H1 (cell line): ENCODE results near the gene COG3.

ENCODE experiments used
- CHD2 ChIP-seq: IDR thresholded peaks from 2 replicates; pipeline ENCODE4 v1.6.1; 2012; ENCODE audit warnings: low read length, improper control_type of control experiment
- EP300 ChIP-seq, 2 experiments: IDR thresholded peaks; 1 replicate in 1 of 2; 2 replicates in 1 of 2; pipeline ENCODE4 v1.6.1; 2011 to 2012; ENCODE audit warnings: low read depth in 2 of 2, low read length in 2 of 2, mild to moderate bottlenecking in 2 of 2, borderline replicate concordance in 1 of 2, inconsistent platforms in 1 of 2, moderate library complexity in 1 of 2
- SIN3A ChIP-seq, 2 experiments: IDR thresholded peaks in 1 of 2; conservative IDR thresholded peaks in 1 of 2; 2 replicates each; pipeline ENCODE4 v1.6.1; 2011 to 2012; ENCODE audit warnings: low read length in 2 of 2, improper control_type of control experiment in 1 of 2, low read depth in 1 of 2, mild to moderate bottlenecking in 1 of 2
- ZNF274 ChIP-seq: IDR thresholded peaks from 2 replicates; pipeline ENCODE4 v1.7.0; 2012; ENCODE audit warnings: low read length, borderline replicate concordance; ENCODE audit errors: extremely low read depth
- TF ChIP-seq, protein P1 (sequence below), 3 experiments: IDR thresholded peaks; 1 replicate in 2 of 3; 2 replicates in 1 of 3; pipeline versions ENCODE4 v1.5.1 to v1.6.1; 2011; ENCODE audit warnings: low read length in 3 of 3, mild to moderate bottlenecking in 3 of 3, inconsistent platforms in 2 of 3, low read depth in 1 of 3, moderate library complexity in 1 of 3; ENCODE audit not compliant: insufficient read depth in 1 of 3; ENCODE audit errors: control extremely low read depth in 1 of 3
- TF ChIP-seq, protein P2 (sequence below): IDR thresholded peaks from 2 replicates; pipeline ENCODE4 v1.6.1; 2012; ENCODE audit warnings: low read length, inconsistent platforms

DNA sequence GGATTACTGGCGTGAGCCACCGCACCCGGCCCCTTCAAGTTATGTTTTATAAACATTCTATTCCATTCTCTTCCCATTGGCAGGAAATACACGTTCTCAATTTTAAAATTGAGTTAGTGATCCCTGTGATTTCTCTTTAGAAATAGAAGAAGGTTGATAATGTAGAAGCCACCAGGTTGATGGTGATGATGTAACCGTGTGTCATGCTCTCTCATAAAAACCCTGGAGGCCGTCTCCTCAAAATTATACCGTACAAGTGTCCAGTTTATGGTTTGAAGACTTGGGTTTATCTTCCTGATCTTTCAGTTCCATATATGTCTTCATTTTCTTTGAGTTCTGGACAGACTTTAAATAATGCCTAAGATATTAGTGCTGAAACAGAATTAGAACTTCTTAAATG is 32.2 kb downstream of the COG3 start:
- TF ChIP-seq SIN3A (conservative IDR thresholded peaks at IDR 0.05 in 1 of 2, IDR thresholded peaks at IDR 0.05 in 1 of 2; ENCODE audit: low read depth in 1 of 2, low read length in 2 of 2), result no peak
- TF ChIP-seq, protein P1, sequence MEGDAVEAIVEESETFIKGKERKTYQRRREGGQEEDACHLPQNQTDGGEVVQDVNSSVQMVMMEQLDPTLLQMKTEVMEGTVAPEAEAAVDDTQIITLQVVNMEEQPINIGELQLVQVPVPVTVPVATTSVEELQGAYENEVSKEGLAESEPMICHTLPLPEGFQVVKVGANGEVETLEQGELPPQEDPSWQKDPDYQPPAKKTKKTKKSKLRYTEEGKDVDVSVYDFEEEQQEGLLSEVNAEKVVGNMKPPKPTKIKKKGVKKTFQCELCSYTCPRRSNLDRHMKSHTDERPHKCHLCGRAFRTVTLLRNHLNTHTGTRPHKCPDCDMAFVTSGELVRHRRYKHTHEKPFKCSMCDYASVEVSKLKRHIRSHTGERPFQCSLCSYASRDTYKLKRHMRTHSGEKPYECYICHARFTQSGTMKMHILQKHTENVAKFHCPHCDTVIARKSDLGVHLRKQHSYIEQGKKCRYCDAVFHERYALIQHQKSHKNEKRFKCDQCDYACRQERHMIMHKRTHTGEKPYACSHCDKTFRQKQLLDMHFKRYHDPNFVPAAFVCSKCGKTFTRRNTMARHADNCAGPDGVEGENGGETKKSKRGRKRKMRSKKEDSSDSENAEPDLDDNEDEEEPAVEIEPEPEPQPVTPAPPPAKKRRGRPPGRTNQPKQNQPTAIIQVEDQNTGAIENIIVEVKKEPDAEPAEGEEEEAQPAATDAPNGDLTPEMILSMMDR (IDR thresholded peaks at IDR 0.05; ENCODE audit: control extremely low read depth in 1 of 3, insufficient read depth in 1 of 3, low read depth in 1 of 3, low read length in 3 of 3), result no peak
- TF ChIP-seq CHD2, result no peak
- TF ChIP-seq, protein P2, sequence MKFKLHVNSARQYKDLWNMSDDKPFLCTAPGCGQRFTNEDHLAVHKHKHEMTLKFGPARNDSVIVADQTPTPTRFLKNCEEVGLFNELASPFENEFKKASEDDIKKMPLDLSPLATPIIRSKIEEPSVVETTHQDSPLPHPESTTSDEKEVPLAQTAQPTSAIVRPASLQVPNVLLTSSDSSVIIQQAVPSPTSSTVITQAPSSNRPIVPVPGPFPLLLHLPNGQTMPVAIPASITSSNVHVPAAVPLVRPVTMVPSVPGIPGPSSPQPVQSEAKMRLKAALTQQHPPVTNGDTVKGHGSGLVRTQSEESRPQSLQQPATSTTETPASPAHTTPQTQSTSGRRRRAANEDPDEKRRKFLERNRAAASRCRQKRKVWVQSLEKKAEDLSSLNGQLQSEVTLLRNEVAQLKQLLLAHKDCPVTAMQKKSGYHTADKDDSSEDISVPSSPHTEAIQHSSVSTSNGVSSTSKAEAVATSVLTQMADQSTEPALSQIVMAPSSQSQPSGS, result no peak
- no peak for TF ChIP-seq ZNF274
- TF ChIP-seq EP300 (IDR thresholded peaks at IDR 0.05; ENCODE audit: borderline replicate concordance in 1 of 2, low read depth in 2 of 2, low read length in 2 of 2), result no peak
